Activated T-cell treated with anti-CD3 and anti-CD28 coated beads for 48 hours (primary cell): ENCODE measurements around the gene SLC5A8.
"Not testable (repeated sequence)": the region's sequence is repeated elsewhere in the genome, so short reads cannot be mapped to it uniquely, and the experiment has no call there.

Experiments used
- DNase-seq: peaks from one replicate; pipeline ENCODE4 v3.0.0-alpha.2; 2020; ENCODE audit warnings: low read depth

The SLC5A8 gene

GRCh38 chr12:101172316-101172715 lies 37.7 kb downstream of the SLC5A8 start:
- DNase-seq, result no peak

- no peak for DNase-seq
Observed at GRCh38 chr12:101168001-101168400, 42.0 kb downstream of the SLC5A8 start.

- no peak for DNase-seq
Observed at GRCh38 chr12:101166866-101167265, 43.2 kb downstream of the SLC5A8 start.

GRCh38 chr12:101165319-101165718 lies 44.7 kb downstream of the SLC5A8 start:
- no peak for DNase-seq

- not testable (repeated sequence) for DNase-seq
Observed at GRCh38 chr12:101145777-101146431, 64.1 kb downstream of the SLC5A8 start.

- DNase-seq, result no peak
Observed at GRCh38 chr12:101127521-101128219, 82.4 kb downstream of the SLC5A8 start.

GRCh38 chr12:101117842-101118241 lies 92.2 kb downstream of the SLC5A8 start:
- no peak for DNase-seq

GRCh38 chr12:101116911-101117310 lies 93.1 kb downstream of the SLC5A8 start:
- no peak for DNase-seq

- DNase-seq, result no peak
Observed at GRCh38 chr12:101115326-101115725, 94.7 kb downstream of the SLC5A8 start.

GRCh38 chr12:101111441-101111840 lies 98.6 kb downstream of the SLC5A8 start:
- DNase-seq, result no peak

GRCh38 chr12:101110866-101111265 lies 99.2 kb downstream of the SLC5A8 start:
- DNase-seq, result no peak

- no peak for DNase-seq
Observed at GRCh38 chr12:101108130-101108529, 101.9 kb downstream of the SLC5A8 start.

GRCh38 chr12:101107032-101107763 lies 102.8 kb downstream of the SLC5A8 start:
- DNase-seq, result no peak
